ENCODE data around the gene FBXO28.

DNA sequence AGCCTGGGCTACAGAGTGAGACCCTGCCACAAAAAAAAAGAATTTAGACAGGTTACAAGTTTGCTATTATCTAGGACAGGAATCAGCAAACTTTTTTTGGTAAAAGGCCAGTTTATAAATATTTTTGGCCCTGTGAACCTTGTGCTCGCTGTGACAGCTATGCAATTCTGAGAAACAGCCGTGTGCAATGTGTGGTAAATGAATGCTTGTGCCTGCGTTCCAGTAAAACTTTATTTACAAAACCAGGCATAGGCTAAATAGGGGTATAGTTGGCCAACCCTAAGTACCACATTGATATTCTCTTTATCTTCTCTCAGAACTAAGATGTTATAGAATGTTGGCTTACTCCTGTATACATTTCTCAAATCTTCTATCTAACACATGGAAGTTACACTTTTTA, 24.3 kb downstream of the FBXO28 start:
- TF ChIP-seq CTCF (IDR thresholded peaks at IDR 0.05): no peak
- TF ChIP-seq POLR2A (IDR thresholded peaks at IDR 0.05): no peak
